Measurements from ENCODE around the gene ATP6V0A4.

GRCh38 chr7:138842111-138842510 lies 44.1 kb upstream of the ATP6V0A4 start:
- TF ChIP-seq CTCF (IDR thresholded peaks at IDR 0.05 in 2 of 3, conservative IDR thresholded peaks at IDR 0.05 in 1 of 3; ENCODE audit: borderline replicate concordance in 1 of 3, insufficient read depth in 1 of 3, low read depth in 2 of 3, low read length in 2 of 3) (no peak), EZH2 (IDR thresholded peaks at IDR 0.05) (no peak), POLR2A (IDR thresholded peaks at IDR 0.05; ENCODE audit: borderline replicate concordance, extremely low read depth, insufficient read depth, insufficient read length) (no peak)
